DMS 273 (cell line): ENCODE data around the gene CMTM3.
"Not testable (repeated sequence)": the region's sequence is repeated elsewhere in the genome, so short reads cannot be mapped to it uniquely, and the experiment has no call there.

ENCODE experiments used
- DNase-seq: peaks from one replicate; lab custom pipeline; 2025; ENCODE audit not compliant: unreplicated experiment; lab: John Stamatoyannopoulos, UW

CMTM3 gene

DNA sequence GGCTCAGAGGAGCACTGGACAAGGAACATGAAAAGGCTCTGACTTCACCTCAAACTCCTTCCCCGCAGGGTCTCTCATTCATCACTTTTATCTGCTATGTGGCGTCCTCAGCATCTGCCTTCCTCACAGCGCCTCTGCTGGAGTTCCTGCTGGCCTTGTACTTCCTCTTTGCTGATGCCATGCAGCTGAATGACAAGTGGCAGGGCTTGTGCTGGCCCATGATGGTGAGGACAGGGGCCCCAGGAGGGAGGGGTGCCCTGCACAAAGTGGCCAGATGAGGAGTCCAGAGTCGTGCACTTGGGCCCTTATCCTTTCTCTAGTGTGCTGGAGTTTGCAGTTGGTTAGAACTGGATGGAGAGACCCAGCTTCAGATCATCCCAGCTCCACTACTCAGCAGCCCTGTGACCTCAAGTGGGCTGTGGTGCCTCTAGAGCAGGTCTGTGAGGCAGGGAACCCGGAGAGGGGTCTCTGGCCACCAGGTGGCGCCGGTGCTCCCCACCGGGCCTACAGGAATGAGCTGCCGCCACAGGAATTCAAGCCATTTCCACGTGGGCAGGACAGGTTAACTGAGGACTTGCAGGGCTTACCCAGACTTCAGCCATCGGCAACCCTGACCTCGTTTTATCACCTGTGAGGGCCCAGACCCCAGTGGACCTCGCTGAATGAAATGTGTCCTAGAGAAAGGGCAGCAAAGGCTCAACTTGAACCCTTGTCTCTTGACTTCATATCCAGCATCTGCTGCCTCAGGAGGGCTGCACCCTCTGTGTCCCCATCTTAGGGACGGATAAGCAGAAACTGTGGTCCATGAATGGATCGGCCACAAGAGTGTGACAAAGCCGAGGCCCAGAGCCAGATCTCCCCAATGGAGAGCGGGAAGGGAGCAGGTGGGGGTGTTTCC, 4.0 kb downstream of the CMTM3 start:
- DNase-seq = peak; percentile 94

- DNase-seq = no peak
Measured at GRCh38 chr16:66609139-66609510, 4.6 kb downstream of the CMTM3 start.

DNA sequence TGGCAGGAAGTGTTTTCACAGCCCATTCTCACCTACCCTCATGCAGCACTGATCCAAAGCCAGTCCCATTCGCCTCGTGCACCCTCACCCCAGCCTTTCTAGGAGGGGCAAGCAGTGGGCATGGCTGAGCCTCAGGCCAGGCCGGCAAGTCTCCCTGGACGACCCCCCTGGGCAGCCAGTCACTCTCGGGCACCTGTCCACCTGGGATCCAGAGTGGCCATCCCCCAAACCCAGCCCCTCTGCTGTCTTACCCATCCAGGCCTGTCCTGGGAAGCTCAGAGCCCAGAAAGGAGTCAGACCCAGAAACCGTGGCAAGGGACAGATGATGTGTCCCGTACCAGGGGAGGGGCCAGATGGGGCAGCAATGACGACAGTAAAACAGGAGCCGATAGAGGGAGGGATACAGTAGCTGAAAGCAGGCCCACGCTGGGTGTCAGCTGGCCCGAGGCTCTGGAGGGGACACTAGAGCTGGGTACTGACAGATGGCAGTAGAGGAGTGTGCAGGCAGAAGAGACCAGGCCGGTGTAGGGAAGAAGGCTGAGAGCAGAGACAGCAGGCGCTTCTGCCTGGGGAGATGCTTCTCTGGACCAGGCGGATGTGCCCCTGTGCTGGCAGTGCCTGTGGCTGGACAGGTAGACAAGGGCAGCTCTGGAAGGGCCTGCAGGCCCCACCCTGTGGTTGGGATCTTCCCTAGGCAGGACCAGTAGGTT, 5.8 kb downstream of the CMTM3 start:
- peak; percentile 91 for DNase-seq

GRCh38 chr16:66611911-66612310, 7.4 kb downstream of the CMTM3 start:
- DNase-seq = not testable (repeated sequence)

- no peak for DNase-seq
Measured at GRCh38 chr16:66612422-66612821, 7.9 kb downstream of the CMTM3 start.

DNA sequence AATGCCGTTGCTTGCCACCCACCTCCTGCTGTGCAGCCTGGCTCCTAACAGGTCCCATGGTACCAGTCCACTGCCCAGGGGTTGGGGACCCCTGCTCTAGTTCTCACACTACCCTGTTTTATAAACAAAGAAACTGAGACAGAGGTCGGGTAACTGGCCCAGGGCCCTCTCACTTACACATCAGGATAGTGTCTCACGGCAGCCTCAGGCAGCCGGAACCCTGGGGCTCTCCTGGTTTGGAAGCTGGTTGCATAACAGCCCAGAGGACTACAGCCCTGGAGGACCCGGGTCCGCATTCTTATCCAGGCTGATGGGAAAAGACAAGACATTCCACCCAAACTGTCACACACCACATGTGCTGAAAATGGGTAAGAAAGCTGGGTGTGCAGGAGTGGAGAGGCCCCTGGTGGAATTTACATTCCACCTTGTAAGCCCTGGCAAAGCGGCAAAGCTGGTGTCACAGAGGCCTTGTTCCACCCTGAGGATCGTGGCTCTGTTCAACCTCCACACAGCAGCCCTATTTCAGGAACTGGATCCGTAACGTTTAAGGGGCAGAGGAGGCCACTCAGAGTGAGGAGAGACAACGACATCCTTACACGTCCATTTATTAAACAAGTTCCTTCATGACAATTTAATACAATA, 9.8 kb downstream of the CMTM3 start:
- DNase-seq = no peak

DNA sequence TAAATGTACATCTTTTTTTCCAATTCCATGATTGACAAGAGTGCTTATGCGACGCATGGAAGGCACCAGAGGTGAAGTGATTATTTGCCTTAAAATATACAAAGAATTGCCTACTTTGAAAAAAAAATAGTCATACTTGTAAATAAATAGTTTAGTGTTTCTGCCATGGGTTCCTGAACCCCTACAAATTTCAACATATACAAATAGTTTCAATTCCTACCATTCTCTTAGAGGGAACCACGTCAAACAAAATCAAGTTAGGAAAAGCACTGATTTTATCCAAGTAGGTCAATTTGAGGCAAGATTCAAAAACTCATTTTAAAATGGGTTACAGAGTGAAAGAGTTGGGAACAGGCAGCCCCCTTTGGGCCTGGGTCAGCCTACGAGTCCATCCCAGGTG, 11.7 kb downstream of the CMTM3 start:
- DNase-seq = no peak

DNA sequence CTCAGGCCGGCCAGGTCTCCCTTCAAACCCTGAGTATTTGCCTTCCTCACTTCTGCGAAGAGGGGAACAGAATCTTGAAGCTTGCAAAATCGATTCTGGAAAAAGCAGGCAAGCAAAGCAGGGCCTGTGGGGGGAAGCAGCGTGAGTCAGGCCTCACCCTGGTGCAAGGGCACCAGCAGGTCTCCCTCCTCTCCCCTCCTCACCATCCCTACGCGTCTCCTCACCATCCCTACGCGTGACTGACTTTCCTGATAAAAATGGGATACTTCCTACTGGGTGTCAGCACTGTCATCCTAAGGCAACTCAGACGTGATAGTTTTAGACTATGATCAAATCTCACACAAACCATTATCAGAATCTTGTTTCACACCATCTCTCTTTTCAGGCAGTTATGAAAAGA, 12.1 kb downstream of the CMTM3 start:
- no peak for DNase-seq

DNA sequence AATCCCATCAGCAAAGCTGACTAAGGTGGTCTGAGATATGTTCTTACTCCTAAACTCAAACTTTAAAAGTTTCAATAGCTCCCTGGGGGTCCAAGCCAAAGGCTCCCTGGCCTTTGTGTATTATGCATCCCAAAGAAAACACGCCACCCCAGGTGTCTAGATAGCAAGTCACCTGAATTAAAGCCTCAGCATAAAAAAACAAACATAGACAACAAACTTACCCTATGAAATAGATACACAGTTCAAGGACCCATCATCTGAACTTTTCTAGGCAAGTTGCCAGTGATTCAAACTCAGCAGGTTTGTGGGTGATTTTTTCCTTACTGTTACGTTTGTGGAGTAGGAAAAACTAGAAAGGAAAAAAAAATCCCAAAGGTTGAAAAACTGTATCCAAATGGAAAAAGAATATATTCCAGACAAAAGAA, 12.5 kb downstream of the CMTM3 start:
- DNase-seq = no peak

GRCh38 chr16:66617728-66618127, 13.2 kb downstream of the CMTM3 start:
- DNase-seq = no peak

DNA sequence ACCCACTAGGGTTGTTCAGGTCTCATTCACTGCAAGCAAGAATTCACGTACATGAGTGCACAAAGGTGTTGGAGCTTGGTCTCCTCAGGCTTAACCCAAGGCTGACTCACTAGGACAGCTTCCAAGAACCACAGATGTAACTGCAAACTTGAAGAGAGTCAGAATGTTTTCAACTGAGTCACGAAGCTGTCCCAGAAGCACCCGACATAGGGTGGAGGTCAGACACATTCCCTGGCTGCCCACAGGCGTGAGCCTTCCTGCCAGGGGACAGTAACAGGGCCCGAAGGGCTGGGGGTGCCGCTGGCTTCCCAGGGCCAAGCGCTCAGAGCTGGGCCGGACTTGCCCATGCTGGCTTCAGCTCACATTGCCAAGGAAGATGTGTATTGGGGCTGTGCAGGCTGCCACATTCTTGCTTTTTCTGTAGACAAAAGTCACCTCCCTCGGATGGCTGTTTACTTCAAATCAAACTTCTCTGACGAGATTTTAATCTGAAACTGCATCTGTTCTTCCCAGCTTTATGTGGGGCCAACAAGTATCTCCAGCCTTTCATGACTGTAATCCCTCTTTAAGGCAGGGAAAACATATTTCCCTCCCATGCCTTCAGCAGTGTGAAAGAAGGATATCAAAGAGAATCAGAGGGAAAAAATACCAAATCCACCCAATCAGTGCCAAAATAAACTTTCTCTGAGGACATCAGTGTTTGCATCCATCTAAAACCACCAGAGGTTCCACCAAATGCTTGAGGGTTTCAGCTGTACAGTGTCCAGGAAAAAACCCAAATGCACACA, 14.3 kb downstream of the CMTM3 start:
- no peak for DNase-seq

- DNase-seq = peak; percentile 53
Measured at GRCh38 chr16:66619534-66620428, 15.3 kb downstream of the CMTM3 start.

DNA sequence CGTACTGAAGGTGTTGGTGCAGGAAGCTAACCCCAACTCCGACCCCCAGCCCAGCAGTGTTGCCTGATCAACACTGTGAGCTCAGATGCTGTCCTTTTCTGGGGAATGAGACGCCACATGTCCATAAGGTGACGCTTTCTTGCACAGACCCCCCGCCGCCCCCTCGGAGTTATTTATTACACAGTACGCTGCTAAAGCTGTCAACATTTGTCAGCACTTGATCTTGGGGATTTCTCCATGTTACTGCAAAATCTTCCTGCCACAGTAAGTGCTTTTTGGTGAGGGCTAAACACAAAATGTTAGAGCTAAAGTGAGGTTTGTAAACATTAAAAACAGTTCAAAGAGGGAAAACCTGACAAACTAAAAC, 15.9 kb downstream of the CMTM3 start:
- no peak for DNase-seq

GRCh38 chr16:66621973-66622372, 17.5 kb downstream of the CMTM3 start:
- no peak for DNase-seq

DNA sequence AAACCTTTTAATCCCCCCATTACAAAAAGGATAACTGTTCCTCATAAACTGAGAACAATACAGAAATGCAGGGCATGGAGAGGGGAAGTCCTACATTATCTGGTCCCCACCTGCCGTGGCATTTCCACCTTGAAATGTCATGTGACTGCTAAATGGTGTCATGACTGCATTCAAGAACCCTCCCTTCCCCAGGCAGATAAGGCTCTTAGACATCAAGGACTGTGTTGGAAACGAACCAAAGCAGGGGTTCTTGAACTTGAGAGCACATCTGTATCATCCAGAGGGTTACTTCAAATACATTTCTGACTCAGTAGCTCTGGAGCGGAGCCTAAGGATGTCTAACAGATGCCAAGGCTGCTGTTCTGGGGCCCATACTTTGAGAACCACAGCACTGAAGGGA, 18.4 kb downstream of the CMTM3 start:
- DNase-seq = no peak

- no peak for DNase-seq
Measured at GRCh38 chr16:66623755-66624154, 19.3 kb downstream of the CMTM3 start.

DNA sequence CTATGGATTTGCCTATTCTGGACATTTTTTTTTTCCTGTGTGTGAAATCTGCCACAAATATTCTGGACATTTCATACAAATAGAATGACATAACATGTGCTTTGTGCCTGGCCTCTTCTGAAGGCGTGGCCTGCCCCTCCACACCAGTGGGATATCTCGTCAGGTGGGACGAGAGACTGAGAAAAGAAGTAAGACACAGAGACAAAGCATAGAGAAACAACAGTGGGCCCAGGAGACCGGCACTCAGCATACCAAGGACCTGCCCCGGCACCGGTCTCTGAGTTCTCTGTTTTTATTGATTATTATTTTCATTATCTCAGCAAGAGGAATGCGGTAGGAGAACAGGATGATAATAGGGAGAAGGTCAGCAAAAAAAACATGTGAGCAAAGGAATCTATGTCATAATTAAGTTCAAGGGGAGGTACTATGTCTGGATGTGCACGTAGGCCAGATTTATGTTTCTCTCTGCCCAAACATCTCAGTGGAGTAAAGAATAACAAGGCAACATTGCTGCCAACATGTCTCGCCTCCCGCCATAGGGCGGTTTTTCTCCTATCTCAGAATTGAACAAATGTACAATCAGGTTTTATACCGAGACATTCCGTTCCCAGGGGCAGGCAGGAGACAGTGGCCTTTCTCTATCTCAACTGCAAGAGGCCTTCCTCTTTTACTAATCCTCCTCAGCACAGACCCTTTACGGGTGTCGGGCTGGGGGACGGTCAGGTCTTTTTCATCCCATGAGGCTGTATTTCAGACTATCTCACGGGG, 23.3 kb downstream of the CMTM3 start:
- not testable (repeated sequence) for DNase-seq

GRCh38 chr16:66629856-66630255, 25.4 kb downstream of the CMTM3 start:
- no peak for DNase-seq

- DNase-seq = not testable (repeated sequence)
Measured at GRCh38 chr16:66630561-66631260, 26.2 kb downstream of the CMTM3 start.
